ENCODE measurements around the gene MZF1. TPM values are rescaled to one million over a fixed set of nuclear protein-coding genes. Genes with fewer than 3 reads are reported as not detected.

Gene MZF1
- total RNA-seq, 2 experiments from 2014 or later: 14.3 to 15.0 TPM

- ChIA-PET POLR2A (no interaction called here), CTCF (interaction anchor here (1.3 kb wide), 1 partner anchor 11 kb away, joined by 4 read pairs; no protein-coding TSS in a partner anchor)
These were observed 41.9 kb downstream of the MZF1 start for GRCh38 chr19:58531034-58531840.

GRCh38 chr19:58529405-58529804 is 43.7 kb downstream of the MZF1 start:
- no peaks in the 10 kb centered on the region for H3K4me1 Mint-ChIP-seq
- CTCF ChIA-PET: no interaction called here
- intact Hi-C loops (cut with DNase I, micrococcal nuclease): no loop called here
- POLR2A ChIA-PET: no interaction called here
- no peak overlapping the region for H3K27ac Mint-ChIP-seq
- no peaks in the 10 kb centered on the region for H3K9me3 Mint-ChIP-seq (ENCODE audit: low read depth)
- H3K36me3 Mint-ChIP-seq (ENCODE audit: low read depth): no peaks in the 10 kb centered on the region
- no peaks in the 10 kb centered on the region for H3K27me3 Mint-ChIP-seq
- DNase-seq: no peak
- no peak for ATAC-seq
- H3K4me3 Mint-ChIP-seq: no peak overlapping the region

More at GRCh38 chr19:58531034-58531840, 41.9 kb downstream of the MZF1 start:
- no peak overlapping the region for H3K4me3 Mint-ChIP-seq
- H3K4me1 Mint-ChIP-seq: no peaks in the 10 kb centered on the region
- intact Hi-C loops (cut with DNase I, micrococcal nuclease): no loop called here
- H3K27ac Mint-ChIP-seq: no peak overlapping the region
- ATAC-seq (no peak), DNase-seq (no peak)
- H3K27me3 Mint-ChIP-seq: no peaks in the 10 kb centered on the region
- no peaks in the 10 kb centered on the region for H3K9me3 Mint-ChIP-seq (ENCODE audit: low read depth)
- H3K36me3 Mint-ChIP-seq (ENCODE audit: low read depth): no peaks in the 10 kb centered on the region

- intact Hi-C loops (cut with DNase I, micrococcal nuclease): no loop called here
- no peaks in the 10 kb centered on the region for H3K27me3 Mint-ChIP-seq
- DNase-seq: no peak
- peaks cover 22% of the 10 kb centered on the region for H3K4me1 Mint-ChIP-seq
- POLR2A ChIA-PET: no interaction called here
- H3K9me3 Mint-ChIP-seq (ENCODE audit: low read depth): no peaks in the 10 kb centered on the region
- no peak overlapping the region for H3K27ac Mint-ChIP-seq
- CTCF ChIA-PET: interaction anchor here (4.1 to 5.8 kb wide), 2 partner anchors 32 to 57 kb away, joined by 20 to 78 read pairs; partner anchors contain the start of gene CHMP2A
- H3K4me3 Mint-ChIP-seq: no peak overlapping the region
- ATAC-seq: no peak
- H3K36me3 Mint-ChIP-seq (ENCODE audit: low read depth): peaks cover 4% of the 10 kb centered on the region
These were observed 50.4 kb downstream of the MZF1 start for GRCh38 chr19:58522709-58523108.

- peak overlapping the region; percentile 43 for H3K4me3 Mint-ChIP-seq
- no peaks in the 10 kb centered on the region for H3K27me3 Mint-ChIP-seq
- ATAC-seq: no peak
- peak overlapping the region; percentile 86 for H3K27ac Mint-ChIP-seq
- POLR2A ChIA-PET: interaction anchor here (0.6 to 0.8 kb wide), 2 partner anchors 50 to 294 kb away, joined by 3 read pairs; no protein-coding TSS in a partner anchor
- intact Hi-C loops (cut with DNase I, micrococcal nuclease): no loop called here
- peaks cover 7% of the 10 kb centered on the region for H3K36me3 Mint-ChIP-seq (ENCODE audit: low read depth)
- no peak for DNase-seq
- H3K4me1 Mint-ChIP-seq: peaks cover 26% of the 10 kb centered on the region
- CTCF ChIA-PET: interaction anchor here (0.5 to 5.8 kb wide), 6 partner anchors 22 to 293 kb away, joined by 3 to 78 read pairs (median 18); partner anchors contain the start of genes CHMP2A and TRIM28
- no peaks in the 10 kb centered on the region for H3K9me3 Mint-ChIP-seq (ENCODE audit: low read depth)
These were observed 51.5 kb downstream of the MZF1 start for GRCh38 chr19:58521651-58522050.

GRCh38 chr19:58520257-58520599 is 52.9 kb downstream of the MZF1 start:
- DNase-seq: no peak
- Mint-ChIP-seq H3K4me3 (peak overlapping the region; percentile 82), H3K36me3 (ENCODE audit: low read depth) (peaks cover 18% of the 10 kb centered on the region), H3K4me1 (peaks cover 36% of the 10 kb centered on the region), H3K27ac (peak overlapping the region; percentile 94), H3K27me3 (no peaks in the 10 kb centered on the region), H3K9me3 (ENCODE audit: low read depth) (no peaks in the 10 kb centered on the region)
- CTCF ChIA-PET: interaction anchor here (0.6 to 5.8 kb wide), 23 partner anchors 12 to 476 kb away, joined by 3 to 78 read pairs (median 4); partner anchors contain the start of genes CHMP2A, TRIM28, UBE2M and ZNF324B
- POLR2A ChIA-PET: interaction anchor here (0.8 to 2.7 kb wide), 10 partner anchors 20 to 112 kb away, joined by 3 to 18 read pairs (median 5); partner anchors contain the start of genes CHMP2A, TRIM28, UBE2M and ZNF446
- intact Hi-C loops (cut with DNase I, micrococcal nuclease): loop anchor here in 1 of 2 experiments (1.0 kb wide), 2 partner anchors 18 to 61 kb away; no protein-coding TSS in a partner anchor
- no peak for ATAC-seq

- intact Hi-C loops (cut with DNase I, micrococcal nuclease): loop anchor here (1.0 to 5.0 kb wide), 23 partner anchors 19 to 337 kb away; partner anchors contain the start of genes TRIM28 (in 2 of the 2), ZNF446 (in 2 of the 2), CHMP2A (in 1 of the 2) and ERVK3-1 (in 1 of the 2)
- H3K27ac Mint-ChIP-seq: peak within 1 kb of the TSS; percentile 94
- peak; percentile 82 for ATAC-seq
- H3K4me3 Mint-ChIP-seq: peak within 1 kb of the TSS; percentile 82
- no peaks in the 10 kb centered on the region for H3K27me3 Mint-ChIP-seq
- peaks cover 21% of the 10 kb centered on the region for H3K36me3 Mint-ChIP-seq (ENCODE audit: low read depth)
- CTCF ChIA-PET: interaction anchor here (0.6 to 5.8 kb wide), 26 partner anchors 12 to 476 kb away, joined by 3 to 78 read pairs (median 4); partner anchors contain the start of genes CHMP2A, TRIM28, UBE2M and ZNF324B
- POLR2A ChIA-PET: interaction anchor here (0.8 to 2.7 kb wide), 13 partner anchors 20 to 193 kb away, joined by 3 to 18 read pairs (median 5); partner anchors contain the start of genes CHMP2A, MZF1, TRIM28 and UBE2M
- no peaks in the 10 kb centered on the region for H3K9me3 Mint-ChIP-seq (ENCODE audit: low read depth)
- DNase-seq: peak; percentile 96
- peaks cover 39% of the 10 kb centered on the region for H3K4me1 Mint-ChIP-seq
These were observed 53.5 kb downstream of the MZF1 start, which contains the start of gene ZBTB45 for GRCh38 chr19:58519355-58520256. Gene ZBTB45, minus strand, starts transcription at chr19:58519810. Its CDS starts 2,137 bp downstream, at chr19:58517673.

GRCh38 chr19:58519087-58519354 is 54.1 kb downstream of the MZF1 start:
- DNase-seq: peak; percentile 79
- peak; percentile 16 for ATAC-seq
- ChIA-PET CTCF (interaction anchor here (1.0 to 5.8 kb wide), 12 partner anchors 11 to 185 kb away, joined by 3 to 78 read pairs (median 7); partner anchors contain the start of genes CHMP2A, TRIM28, UBE2M and ZNF324B), POLR2A (interaction anchor here (0.9 to 2.7 kb wide), 4 partner anchors 26 to 192 kb away, joined by 5 to 18 read pairs (median 8); partner anchors contain the start of genes TRIM28 and ZSCAN22)
- Mint-ChIP-seq H3K36me3 (ENCODE audit: low read depth) (peaks cover 23% of the 10 kb centered on the region), H3K4me3 (peak overlapping the region; percentile 82), H3K27me3 (no peaks in the 10 kb centered on the region), H3K27ac (peak overlapping the region; percentile 94), H3K9me3 (ENCODE audit: low read depth) (no peaks in the 10 kb centered on the region), H3K4me1 (peaks cover 39% of the 10 kb centered on the region)
- intact Hi-C loops (cut with DNase I, micrococcal nuclease): loop anchor here (1.0 to 5.0 kb wide), 22 partner anchors 20 to 337 kb away; partner anchors contain the start of genes TRIM28 (in 2 of the 2), ZNF446 (in 2 of the 2), CHMP2A (in 1 of the 2) and ERVK3-1 (in 1 of the 2)

GRCh38 chr19:58518256-58519086 is 54.7 kb downstream of the MZF1 start:
- intact Hi-C loops (cut with DNase I, micrococcal nuclease): loop anchor here (1.0 to 5.0 kb wide), 22 partner anchors 19 to 336 kb away; partner anchors contain the start of genes TRIM28 (in 2 of the 2), ZNF446 (in 2 of the 2), CHMP2A (in 1 of the 2) and ERVK3-1 (in 1 of the 2)
- no peaks in the 10 kb centered on the region for H3K27me3 Mint-ChIP-seq
- DNase-seq (peak; percentile 49), ATAC-seq (no peak)
- no peaks in the 10 kb centered on the region for H3K9me3 Mint-ChIP-seq (ENCODE audit: low read depth)
- POLR2A ChIA-PET: interaction anchor here (0.9 to 2.7 kb wide), 4 partner anchors 27 to 192 kb away, joined by 5 to 18 read pairs (median 8); partner anchors contain the start of genes TRIM28 and ZSCAN22
- CTCF ChIA-PET: interaction anchor here (1.0 to 5.8 kb wide), 12 partner anchors 10 to 185 kb away, joined by 3 to 78 read pairs (median 7); partner anchors contain the start of genes CHMP2A, TRIM28, UBE2M and ZNF324B
- peaks cover 23% of the 10 kb centered on the region for H3K36me3 Mint-ChIP-seq (ENCODE audit: low read depth)
- H3K4me1 Mint-ChIP-seq: peaks cover 39% of the 10 kb centered on the region
- H3K27ac Mint-ChIP-seq: peak overlapping the region; percentile 94
- H3K4me3 Mint-ChIP-seq: peak overlapping the region; percentile 82

GRCh38 chr19:58516964-58517833 is 55.9 kb downstream of the MZF1 start:
- H3K4me1 Mint-ChIP-seq: peaks cover 39% of the 10 kb centered on the region
- no peak overlapping the region for H3K27ac Mint-ChIP-seq
- DNase-seq: no peak

More at GRCh38 chr19:58516964-58517833, 55.9 kb downstream of the MZF1 start:
- H3K36me3 Mint-ChIP-seq (ENCODE audit: low read depth): peaks cover 23% of the 10 kb centered on the region
- CTCF ChIA-PET: interaction anchor here (1.2 to 5.8 kb wide), 2 partner anchors 59 to 63 kb away, joined by 3 to 78 read pairs; no protein-coding TSS in a partner anchor
- POLR2A ChIA-PET: no interaction called here
- H3K27me3 Mint-ChIP-seq: no peaks in the 10 kb centered on the region
- no peaks in the 10 kb centered on the region for H3K9me3 Mint-ChIP-seq (ENCODE audit: low read depth)
- intact Hi-C loops (cut with DNase I, micrococcal nuclease): loop anchor here in 1 of 2 experiments (5.0 kb wide), 2 partner anchors 40 to 115 kb away; partner anchors contain the start of gene ZNF446
- ATAC-seq: no peak
- H3K4me3 Mint-ChIP-seq: peak overlapping the region; percentile 82

Measured in activated CD4-positive, alpha-beta T cell treated with anti-CD3 and anti-CD28 coated beads for 36 hours (primary cell).